ENCODE measurements around the gene ST7.

DNA sequence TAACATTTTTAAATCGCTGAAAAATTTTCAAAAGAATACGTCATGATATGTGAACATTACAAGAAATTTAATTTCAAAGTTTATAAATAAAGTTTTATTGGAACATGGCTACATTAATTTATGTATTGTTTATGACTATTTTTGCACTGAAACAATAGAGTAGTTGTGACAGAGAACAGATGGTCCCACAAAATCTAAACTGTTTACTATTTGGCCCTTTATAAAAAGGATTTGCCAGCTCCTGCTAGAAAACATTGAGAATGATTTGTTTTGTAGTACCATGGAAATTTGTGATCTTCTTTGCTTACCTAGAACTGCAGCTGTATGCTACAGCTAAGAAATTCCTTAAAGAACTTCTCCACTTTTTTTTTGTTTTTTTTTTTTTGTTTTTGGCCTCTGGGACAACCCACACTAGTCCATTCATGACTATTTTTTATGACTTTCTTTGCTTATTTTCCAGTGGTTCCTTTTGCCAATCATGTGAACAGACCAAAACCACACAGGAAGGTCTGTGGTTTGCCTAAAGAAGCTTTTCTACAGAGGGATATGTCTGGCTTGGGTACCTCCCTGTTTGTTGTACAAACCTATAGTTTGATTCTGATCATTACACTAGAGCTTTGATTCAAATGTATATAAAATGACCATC, 55.7 kb downstream of the ST7 start:
- TF ChIP-seq, protein P1, sequence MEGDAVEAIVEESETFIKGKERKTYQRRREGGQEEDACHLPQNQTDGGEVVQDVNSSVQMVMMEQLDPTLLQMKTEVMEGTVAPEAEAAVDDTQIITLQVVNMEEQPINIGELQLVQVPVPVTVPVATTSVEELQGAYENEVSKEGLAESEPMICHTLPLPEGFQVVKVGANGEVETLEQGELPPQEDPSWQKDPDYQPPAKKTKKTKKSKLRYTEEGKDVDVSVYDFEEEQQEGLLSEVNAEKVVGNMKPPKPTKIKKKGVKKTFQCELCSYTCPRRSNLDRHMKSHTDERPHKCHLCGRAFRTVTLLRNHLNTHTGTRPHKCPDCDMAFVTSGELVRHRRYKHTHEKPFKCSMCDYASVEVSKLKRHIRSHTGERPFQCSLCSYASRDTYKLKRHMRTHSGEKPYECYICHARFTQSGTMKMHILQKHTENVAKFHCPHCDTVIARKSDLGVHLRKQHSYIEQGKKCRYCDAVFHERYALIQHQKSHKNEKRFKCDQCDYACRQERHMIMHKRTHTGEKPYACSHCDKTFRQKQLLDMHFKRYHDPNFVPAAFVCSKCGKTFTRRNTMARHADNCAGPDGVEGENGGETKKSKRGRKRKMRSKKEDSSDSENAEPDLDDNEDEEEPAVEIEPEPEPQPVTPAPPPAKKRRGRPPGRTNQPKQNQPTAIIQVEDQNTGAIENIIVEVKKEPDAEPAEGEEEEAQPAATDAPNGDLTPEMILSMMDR (IDR thresholded peaks at IDR 0.05): no peak
- TF ChIP-seq POLR2A (IDR thresholded peaks at IDR 0.05): no peak
